SK-N-SH (cell line): Measurements from ENCODE around the gene GABRQ. TPM values are rescaled to one million over a fixed set of nuclear protein-coding genes. Genes with fewer than 3 reads are reported as not detected.

ENCODE experiments used
- CTCF ChIA-PET: fragments of 300-600, 350-600 bp; formaldehyde crosslinking; extraction: SDS; loops from one replicate; lab custom pipeline; 2021; lab: Yijun Ruan, JAX
- POLR2A ChIA-PET: fragments of 350-600 bp; sonication (Branson Sonifier 250); formaldehyde crosslinking; extraction: SDS; loops from one replicate; lab custom pipeline; 2020; ENCODE audit warnings: antibody characterized with exemption, inconsistent platforms; lab: Yijun Ruan, JAX
- DNase-seq: peaks from one replicate; pipeline ENCODE4 v3.0.0; 2012
- H2AFZ ChIP-seq: fragments of 200-600 bp; sonication (generic); 2 replicates; pipeline ENCODE4 v1.8.1; 2016; ENCODE audit warnings: antibody characterized with exemption, mild to moderate bottlenecking, low read depth
- H3F3A ChIP-seq: fragments of 200-600 bp; sonication (generic); replicated peaks from 2 replicates; pipeline ENCODE3; 2016; ENCODE audit warnings: antibody characterized with exemption, mild to moderate bottlenecking; ENCODE audit not compliant: insufficient read depth
- H3K27ac ChIP-seq, 2 experiments: fragments of 200-500 bp in 1 of 2; fragments of 200-600 bp in 1 of 2; sonication (Bioruptor generic) in 1 of 2; sonication (generic), shearing (Covaris generic) in 1 of 2; 2 replicates each; pipeline versions ENCODE4 v1.5.1 to v1.6.1; 2014 to 2016; ENCODE audit warnings: low read depth in 2 of 2, inconsistent platforms in 1 of 2, low read length in 1 of 2, mild to moderate bottlenecking in 1 of 2, mixed read lengths in 1 of 2
- H3K27me3 ChIP-seq: fragments of 200-600 bp; sonication (generic), shearing (Covaris generic); 2 replicates; pipeline ENCODE4 v1.6.1; 2016; ENCODE audit warnings: mixed run types; ENCODE audit not compliant: insufficient read depth
- H3K36me3 ChIP-seq, 2 experiments: fragments of 200-500 bp in 1 of 2; fragments of 200-600 bp in 1 of 2; sonication (Bioruptor generic) in 1 of 2; sonication (generic) in 1 of 2; replicated peaks in 1 of 2; 2 replicates each; pipeline versions ENCODE3 to v1.5.1; 2014 to 2016; ENCODE audit warnings: low read length in 1 of 2, mild to moderate bottlenecking in 1 of 2; ENCODE audit not compliant: insufficient read depth in 2 of 2, control insufficient read depth in 1 of 2
- H3K4me1 ChIP-seq, 2 experiments: fragments of 200-500 bp in 1 of 2; fragments of 200-600 bp in 1 of 2; sonication (Bioruptor generic) in 1 of 2; sonication (generic), shearing (Covaris generic) in 1 of 2; 2 replicates each; pipeline versions ENCODE4 v1.5.1 to v1.6.1; 2014 to 2016; ENCODE audit warnings: low read depth in 1 of 2, low read length in 1 of 2, mixed run types in 1 of 2; ENCODE audit not compliant: insufficient read depth in 2 of 2, control insufficient read depth in 1 of 2
- H3K4me2 ChIP-seq: fragments of 200-600 bp; sonication (generic), shearing (Covaris generic); 2 replicates; pipeline ENCODE4 v1.6.1; 2017; ENCODE audit warnings: mixed run types
- H3K4me3 ChIP-seq, 2 experiments: fragments of 200-500 bp in 1 of 2; fragments of 200-600 bp in 1 of 2; sonication (Bioruptor generic) in 1 of 2; sonication (generic), shearing (Covaris generic) in 1 of 2; 2 replicates each; pipeline versions ENCODE4 v1.5.1 to v1.8.1; 2014 to 2016; ENCODE audit warnings: low read depth in 2 of 2, inconsistent platforms in 1 of 2, low read length in 1 of 2, mild to moderate bottlenecking in 1 of 2, mixed read lengths in 1 of 2, moderate library complexity in 1 of 2
- H3K79me2 ChIP-seq: fragments of 200-600 bp; sonication (generic); 2 replicates; pipeline ENCODE4 v1.8.1; 2017; ENCODE audit warnings: mild to moderate bottlenecking; ENCODE audit not compliant: insufficient read depth
- H3K9ac ChIP-seq: fragments of 200-600 bp; sonication (generic); 2 replicates; pipeline ENCODE4 v1.6.1; 2017; ENCODE audit warnings: mixed run types
- H3K9me2 ChIP-seq: fragments of 200-600 bp; sonication (generic); 2 replicates; pipeline ENCODE4 v1.6.1; 2017; ENCODE audit warnings: mixed run types
- H3K9me3 ChIP-seq: fragments of 200-600 bp; sonication (generic); 2 replicates; pipeline ENCODE4 v1.6.1; 2017; ENCODE audit warnings: mixed run types, mild to moderate bottlenecking, moderate library complexity
- H4K20me1 ChIP-seq: fragments of 200-600 bp; sonication (generic); 2 replicates; pipeline ENCODE4 v1.6.1; 2017; ENCODE audit warnings: mild to moderate bottlenecking, mixed run types; ENCODE audit not compliant: insufficient read depth
- ELF1 ChIP-seq: IDR thresholded peaks from 2 replicates; pipeline ENCODE4 v1.4.0; 2012
- EP300 ChIP-seq, 2 experiments: IDR thresholded peaks; 2 replicates each; pipeline versions ENCODE4 v1.4.0 to v1.6.1; 2012; ENCODE audit warnings: borderline replicate concordance in 1 of 2, low read depth in 1 of 2, low read length in 1 of 2
- EZH2phosphoT487 ChIP-seq: fragments of 200-600 bp; sonication (generic); IDR thresholded peaks from 2 replicates; pipeline ENCODE4 v1.6.1; 2017; ENCODE audit warnings: low read depth, mixed run types, mild to moderate bottlenecking, antibody characterized with exemption, moderate library complexity, borderline replicate concordance
- FOXM1 ChIP-seq: IDR thresholded peaks from 2 replicates; pipeline ENCODE4 v1.4.0; 2012; ENCODE audit warnings: low read depth, mild to moderate bottlenecking
- GABPA ChIP-seq: IDR thresholded peaks from 2 replicates; pipeline ENCODE4 v1.4.0; 2012; ENCODE audit warnings: low read depth, mild to moderate bottlenecking
- JUND ChIP-seq: IDR thresholded peaks from 2 replicates; pipeline ENCODE4 v1.4.0; 2012
- MEF2A ChIP-seq: IDR thresholded peaks from 2 replicates; pipeline ENCODE4 v1.4.0; 2012; ENCODE audit warnings: low read depth, borderline replicate concordance
- NFIC ChIP-seq: IDR thresholded peaks from 2 replicates; pipeline ENCODE4 v1.4.0; 2012; ENCODE audit warnings: borderline replicate concordance
- NRF1 ChIP-seq: IDR thresholded peaks from 2 replicates; pipeline ENCODE4 v1.6.1; 2012; ENCODE audit warnings: low read depth, mild to moderate bottlenecking, low read length
- RCOR1 ChIP-seq: fragments of 150-350 bp; IDR thresholded peaks from 2 replicates; pipeline ENCODE4 v1.6.1; 2017; ENCODE audit warnings: antibody characterized with exemption, low read length
- WGBS: methylation state at CpG from one replicate; pipeline ENCODE4 v1.1.6; 2017; ENCODE audit warnings: low lambda C conversion rate; 5-methylcytosine and 5-hydroxymethylcytosine counted together
- polyA plus RNA-seq, 3 experiments: library from polyadenylated mRNA; depleted of rRNA; stranded (reverse); fragments of >200 nt; gene quantifications; 2 replicates each; pipeline ENCODE4 v1.2.3, GENCODE V29; 2012
- TF ChIP-seq, protein P1 (sequence below): IDR thresholded peaks from 2 replicates; pipeline ENCODE4 v1.6.1; 2012; ENCODE audit warnings: mild to moderate bottlenecking, low read depth, low read length, moderate library complexity
- TF ChIP-seq, protein P2 (sequence below): fragments of 150-350 bp; IDR thresholded peaks from 2 replicates; pipeline ENCODE4 v1.6.1; 2017; ENCODE audit warnings: antibody characterized with exemption, low read length, low read depth, borderline replicate concordance
- TF ChIP-seq, protein P3 (sequence below): IDR thresholded peaks from 2 replicates; pipeline ENCODE4; 2012

Gene GABRQ
- polyA plus RNA-seq (2012; rRNA removed) = 0.02 and 0.03 TPM in 2 replicates
- polyA plus RNA-seq (2012; cell fraction: cytosol; rRNA removed) = 0.03 and 0.05 TPM in 2 replicates
- 0.05 TPM in 1 of 2 replicates, not detected in the other for polyA plus RNA-seq (2012; cell fraction: nucleus; rRNA removed)

DNA sequence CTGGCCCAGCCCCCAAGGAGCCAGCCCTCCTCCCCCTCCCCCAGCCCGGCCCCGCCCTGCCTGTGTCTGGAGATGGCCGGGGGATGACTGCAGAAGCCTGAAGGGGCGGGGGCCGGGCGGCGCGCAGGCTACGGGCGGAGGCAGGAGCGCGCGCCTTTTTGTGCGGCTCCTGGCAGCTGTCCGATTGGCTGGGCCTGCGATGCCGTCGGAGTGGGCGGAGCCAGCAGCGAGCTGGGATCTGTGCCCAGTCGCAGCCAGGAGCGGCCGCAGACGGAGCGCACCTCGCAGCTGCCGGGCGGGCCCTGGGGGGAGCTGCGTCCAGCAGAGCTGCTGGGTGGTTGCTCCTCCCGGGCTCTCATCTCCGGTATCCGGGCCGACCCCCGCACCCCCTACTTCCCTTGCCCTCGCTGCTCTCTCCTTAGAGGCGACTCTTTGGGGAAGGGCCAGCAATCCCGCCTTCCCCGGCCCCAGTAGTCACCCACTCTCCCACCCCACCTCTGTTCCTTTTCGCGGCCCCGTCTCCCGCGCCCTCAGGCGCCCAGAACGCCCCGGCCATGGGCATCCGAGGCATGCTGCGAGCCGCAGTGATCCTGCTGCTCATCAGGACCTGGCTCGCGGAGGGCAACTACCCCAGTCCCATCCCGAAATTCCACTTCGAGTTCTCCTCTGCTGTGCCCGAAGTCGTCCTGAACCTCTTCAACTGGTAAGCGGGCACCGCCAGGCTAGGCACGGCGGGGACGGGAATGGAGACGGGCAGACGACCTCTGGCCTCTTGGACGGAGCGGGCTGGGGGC, at the start of gene GABRQ:
Gene GABRQ, plus strand, starts transcription at position 247 of the 794 bp plus-strand sequence. Its CDS starts 308 bp downstream, at position 555.
- Histone ChIP-seq H3K36me3 (no peaks in the 10 kb centered on the region), H3K27ac (no peak within 1 kb of the TSS), H3K4me1 (no peaks in the 10 kb centered on the region; a peak in 1 of 4 replicates), H3K27me3 (no peaks in the 10 kb centered on the region; the same call in 1 of the 2 replicates), H3K4me2 (no peak within 1 kb of the TSS), H3K9me3 (no peaks in the 10 kb centered on the region), H3K4me3 (peak within 1 kb of the TSS in 1 of 2 experiments; percentile 10; a peak in 1 of 4 replicates), H4K20me1 (no peaks in the 10 kb centered on the region), H3K9ac (no peak within 1 kb of the TSS), H2AFZ (no peak within 1 kb of the TSS), H3K79me2 (no peaks in the 10 kb centered on the region), H3K9me2 (no peaks in the 10 kb centered on the region), H3F3A (no peaks in the 10 kb centered on the region)
- TF ChIP-seq RCOR1 (no peak), EZH2phosphoT487 (no peak), NFIC (no peak), JUND (no peak), NRF1 (no peak), MEF2A (no peak), FOXM1 (no peak), ELF1 (no peak), EP300 (IDR thresholded peaks at IDR 0.05; ENCODE audit: borderline replicate concordance in 1 of 2, low read depth in 1 of 2, low read length in 1 of 2) (no peak), GABPA (no peak)
- TF ChIP-seq, protein P1, sequence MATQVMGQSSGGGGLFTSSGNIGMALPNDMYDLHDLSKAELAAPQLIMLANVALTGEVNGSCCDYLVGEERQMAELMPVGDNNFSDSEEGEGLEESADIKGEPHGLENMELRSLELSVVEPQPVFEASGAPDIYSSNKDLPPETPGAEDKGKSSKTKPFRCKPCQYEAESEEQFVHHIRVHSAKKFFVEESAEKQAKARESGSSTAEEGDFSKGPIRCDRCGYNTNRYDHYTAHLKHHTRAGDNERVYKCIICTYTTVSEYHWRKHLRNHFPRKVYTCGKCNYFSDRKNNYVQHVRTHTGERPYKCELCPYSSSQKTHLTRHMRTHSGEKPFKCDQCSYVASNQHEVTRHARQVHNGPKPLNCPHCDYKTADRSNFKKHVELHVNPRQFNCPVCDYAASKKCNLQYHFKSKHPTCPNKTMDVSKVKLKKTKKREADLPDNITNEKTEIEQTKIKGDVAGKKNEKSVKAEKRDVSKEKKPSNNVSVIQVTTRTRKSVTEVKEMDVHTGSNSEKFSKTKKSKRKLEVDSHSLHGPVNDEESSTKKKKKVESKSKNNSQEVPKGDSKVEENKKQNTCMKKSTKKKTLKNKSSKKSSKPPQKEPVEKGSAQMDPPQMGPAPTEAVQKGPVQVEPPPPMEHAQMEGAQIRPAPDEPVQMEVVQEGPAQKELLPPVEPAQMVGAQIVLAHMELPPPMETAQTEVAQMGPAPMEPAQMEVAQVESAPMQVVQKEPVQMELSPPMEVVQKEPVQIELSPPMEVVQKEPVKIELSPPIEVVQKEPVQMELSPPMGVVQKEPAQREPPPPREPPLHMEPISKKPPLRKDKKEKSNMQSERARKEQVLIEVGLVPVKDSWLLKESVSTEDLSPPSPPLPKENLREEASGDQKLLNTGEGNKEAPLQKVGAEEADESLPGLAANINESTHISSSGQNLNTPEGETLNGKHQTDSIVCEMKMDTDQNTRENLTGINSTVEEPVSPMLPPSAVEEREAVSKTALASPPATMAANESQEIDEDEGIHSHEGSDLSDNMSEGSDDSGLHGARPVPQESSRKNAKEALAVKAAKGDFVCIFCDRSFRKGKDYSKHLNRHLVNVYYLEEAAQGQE = no peak
- TF ChIP-seq, protein P2, sequence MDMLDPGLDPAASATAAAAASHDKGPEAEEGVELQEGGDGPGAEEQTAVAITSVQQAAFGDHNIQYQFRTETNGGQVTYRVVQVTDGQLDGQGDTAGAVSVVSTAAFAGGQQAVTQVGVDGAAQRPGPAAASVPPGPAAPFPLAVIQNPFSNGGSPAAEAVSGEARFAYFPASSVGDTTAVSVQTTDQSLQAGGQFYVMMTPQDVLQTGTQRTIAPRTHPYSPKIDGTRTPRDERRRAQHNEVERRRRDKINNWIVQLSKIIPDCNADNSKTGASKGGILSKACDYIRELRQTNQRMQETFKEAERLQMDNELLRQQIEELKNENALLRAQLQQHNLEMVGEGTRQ = no peak
- TF ChIP-seq, protein P3, sequence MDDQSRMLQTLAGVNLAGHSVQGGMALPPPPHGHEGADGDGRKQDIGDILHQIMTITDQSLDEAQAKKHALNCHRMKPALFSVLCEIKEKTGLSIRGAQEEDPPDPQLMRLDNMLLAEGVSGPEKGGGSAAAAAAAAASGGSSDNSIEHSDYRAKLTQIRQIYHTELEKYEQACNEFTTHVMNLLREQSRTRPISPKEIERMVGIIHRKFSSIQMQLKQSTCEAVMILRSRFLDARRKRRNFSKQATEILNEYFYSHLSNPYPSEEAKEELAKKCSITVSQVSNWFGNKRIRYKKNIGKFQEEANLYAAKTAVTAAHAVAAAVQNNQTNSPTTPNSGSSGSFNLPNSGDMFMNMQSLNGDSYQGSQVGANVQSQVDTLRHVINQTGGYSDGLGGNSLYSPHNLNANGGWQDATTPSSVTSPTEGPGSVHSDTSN = no peak
- CTCF ChIA-PET = no interaction called here
- WGBS = 9% methylated on average over 6 of the region's 64 CpGs
- DNase-seq = peak; percentile 88
- POLR2A ChIA-PET = no interaction called here
